NCI-H69 (cell line): ENCODE measurements around the gene FGFR2.
"Not testable (repeated sequence)": the region's sequence is repeated elsewhere in the genome, so short reads cannot be mapped to it uniquely, and the experiment has no call there.

Source experiments
- DNase-seq: peaks from one replicate; lab custom pipeline; 2025; lab: John Stamatoyannopoulos, UW

FGFR2 gene

DNA sequence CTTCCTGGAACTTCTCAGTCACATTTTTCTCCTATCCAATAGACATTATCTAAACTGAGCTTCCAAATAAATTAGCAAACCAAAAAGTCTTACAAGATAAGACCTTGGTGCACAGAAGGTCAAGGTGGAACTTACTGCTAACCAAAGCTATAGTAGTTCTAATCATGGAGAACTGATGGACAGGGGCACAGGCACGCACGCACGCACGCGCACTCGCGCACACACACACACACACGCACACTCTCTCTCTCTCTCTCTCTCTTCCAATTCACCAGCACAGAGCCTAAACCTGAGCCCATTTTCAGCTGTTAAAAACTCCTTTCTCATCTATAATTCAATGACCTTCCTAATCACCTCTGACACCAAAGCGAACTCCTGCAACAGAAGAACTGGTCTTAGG is 7.5 kb downstream of the FGFR2 start:
- no peak for DNase-seq

DNA sequence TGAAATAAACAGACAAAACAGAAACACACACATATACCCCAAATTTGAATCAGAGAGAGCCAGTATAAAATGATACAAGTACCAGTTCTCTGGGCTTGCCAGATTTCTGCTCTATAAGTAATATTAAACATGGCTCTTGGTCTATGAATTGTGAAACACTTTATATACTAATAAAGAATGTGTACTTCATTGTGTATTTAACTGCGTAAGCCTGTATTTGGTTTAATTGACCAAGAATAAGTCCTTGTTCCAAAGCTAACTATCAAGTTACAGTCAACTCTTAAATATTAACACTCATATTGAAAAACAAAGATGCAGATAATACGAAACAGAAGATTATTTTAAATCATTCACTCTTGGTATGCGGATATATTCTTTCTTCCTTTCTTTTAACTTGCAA is 8.7 kb downstream of the FGFR2 start:
- DNase-seq, result no peak

DNA sequence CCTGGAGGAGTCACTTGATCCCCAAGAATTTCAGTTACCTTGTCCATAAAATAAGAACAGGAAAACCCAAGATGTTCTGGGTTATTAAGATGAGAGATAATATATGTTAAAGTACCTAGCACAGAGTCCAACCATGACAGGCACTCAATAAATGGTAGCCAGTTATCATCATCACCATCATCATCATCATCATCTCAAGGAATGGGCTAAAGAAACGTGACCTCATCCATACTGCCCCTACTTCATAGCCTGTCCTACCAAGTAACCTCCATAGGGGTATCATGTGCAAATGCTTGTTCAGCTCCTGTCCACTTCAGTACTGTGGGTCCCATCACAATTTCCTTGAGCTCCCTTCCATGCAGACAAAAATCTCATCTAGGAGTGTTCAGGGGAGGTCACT is 14.4 kb downstream of the FGFR2 start:
- no peak for DNase-seq

DNA sequence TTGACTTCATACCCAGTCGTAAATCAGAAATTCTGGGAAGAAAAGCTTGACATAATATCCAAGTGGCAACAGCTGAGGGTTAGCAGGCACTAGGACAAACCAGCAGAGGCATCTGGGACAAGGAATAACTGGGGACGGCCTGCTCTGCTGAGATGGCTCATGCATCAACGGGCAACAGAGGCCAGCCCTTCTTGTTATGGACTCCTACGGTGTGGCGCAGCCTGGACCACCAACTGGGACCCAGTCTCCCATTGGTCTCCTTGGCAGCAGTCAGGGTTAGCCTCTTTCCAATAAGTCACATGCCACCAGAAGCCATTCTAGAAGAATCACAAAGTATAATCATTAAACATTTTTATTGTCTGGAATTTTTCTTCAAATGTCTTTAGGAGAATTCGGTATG is 15.0 kb downstream of the FGFR2 start:
- no peak for DNase-seq

GRCh38 chr10:121580276-121581116 is 17.7 kb downstream of the FGFR2 start:
- DNase-seq, result peak; percentile 63

- DNase-seq, result no peak
These were observed 18.6 kb downstream of the FGFR2 start for GRCh38 chr10:121579656-121580055.

- DNase-seq, result no peak
These were observed 19.3 kb downstream of the FGFR2 start for GRCh38 chr10:121578965-121579364.

- no peak for DNase-seq
These were observed 19.9 kb downstream of the FGFR2 start for GRCh38 chr10:121578298-121578697.

DNA sequence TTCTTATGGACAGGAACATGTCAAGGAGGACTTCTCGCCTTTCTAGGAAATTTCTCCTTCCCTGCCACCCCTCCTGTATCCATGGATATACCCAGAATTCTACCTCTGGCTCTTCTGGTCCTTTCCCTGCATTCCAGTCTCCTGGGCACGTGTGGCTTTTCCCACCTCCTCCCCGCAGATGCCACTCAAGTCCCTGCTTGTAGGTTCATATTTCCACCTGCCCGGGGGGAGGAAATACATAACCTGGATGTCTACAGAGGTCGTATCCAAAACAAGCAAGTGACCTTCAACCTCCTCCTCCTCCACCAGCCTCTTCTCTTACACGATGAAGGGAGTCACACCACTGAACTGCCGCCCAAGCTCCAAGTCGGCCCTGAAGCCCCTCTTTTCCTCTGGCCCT is 20.7 kb downstream of the FGFR2 start:
- no peak for DNase-seq

GRCh38 chr10:121576139-121576538 is 22.1 kb downstream of the FGFR2 start:
- no peak for DNase-seq

- no peak for DNase-seq
These were observed 23.6 kb downstream of the FGFR2 start for GRCh38 chr10:121574519-121575166.

- no peak for DNase-seq
These were observed 24.7 kb downstream of the FGFR2 start for GRCh38 chr10:121573538-121573941.

- peak; percentile 19 for DNase-seq
These were observed 25.2 kb downstream of the FGFR2 start for GRCh38 chr10:121572859-121573537.

GRCh38 chr10:121570315-121570714 is 27.9 kb downstream of the FGFR2 start:
- DNase-seq, result no peak

DNA sequence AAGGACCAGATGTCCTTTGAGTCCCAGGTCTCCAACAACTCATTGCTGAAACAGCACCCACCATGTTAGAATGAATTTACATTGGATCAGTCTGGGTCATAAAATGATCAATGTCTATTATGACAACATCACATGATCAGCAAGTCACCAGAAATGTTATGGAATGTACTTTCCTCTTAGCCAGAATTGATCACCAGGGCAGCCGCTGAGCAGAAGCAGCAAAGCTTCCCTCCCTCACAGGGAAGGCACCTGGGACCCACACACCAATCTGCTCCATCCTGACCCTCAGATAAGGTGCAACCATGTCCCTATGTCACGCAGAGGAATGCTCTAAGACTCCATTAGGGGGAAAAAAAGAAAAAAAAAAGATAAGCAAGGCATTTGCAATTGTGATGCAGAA is 30.0 kb downstream of the FGFR2 start:
- DNase-seq, result no peak

DNA sequence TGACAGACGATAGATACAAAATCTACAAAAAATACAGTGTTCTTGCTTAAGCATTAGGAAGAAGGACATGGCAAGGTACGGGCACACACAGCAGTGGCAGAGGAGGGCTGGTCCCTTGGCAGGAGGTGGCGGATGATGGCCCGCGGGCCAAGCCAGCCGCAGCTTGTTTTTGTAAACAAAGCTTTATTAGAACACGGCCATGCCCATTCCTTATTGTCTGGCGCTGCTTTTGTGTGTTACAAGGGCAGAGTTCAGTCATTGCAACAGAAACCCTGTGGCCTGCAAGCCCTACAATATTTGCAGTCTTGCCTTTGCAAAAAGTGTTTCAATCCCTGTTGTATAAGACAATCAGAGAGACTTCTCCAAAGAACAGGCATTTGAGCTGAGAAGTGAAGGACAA is 30.7 kb downstream of the FGFR2 start:
- DNase-seq, result peak; percentile 12

GRCh38 chr10:121566755-121567154 is 31.5 kb downstream of the FGFR2 start:
- no peak for DNase-seq

GRCh38 chr10:121559326-121560026 is 38.8 kb downstream of the FGFR2 start:
- peak; percentile 81 for DNase-seq

- no peak for DNase-seq
These were observed 40.0 kb downstream of the FGFR2 start for GRCh38 chr10:121558238-121558637.

- DNase-seq, result no peak
These were observed 41.2 kb downstream of the FGFR2 start for GRCh38 chr10:121556918-121557573.

GRCh38 chr10:121556455-121556854 is 41.8 kb downstream of the FGFR2 start:
- no peak for DNase-seq

DNA sequence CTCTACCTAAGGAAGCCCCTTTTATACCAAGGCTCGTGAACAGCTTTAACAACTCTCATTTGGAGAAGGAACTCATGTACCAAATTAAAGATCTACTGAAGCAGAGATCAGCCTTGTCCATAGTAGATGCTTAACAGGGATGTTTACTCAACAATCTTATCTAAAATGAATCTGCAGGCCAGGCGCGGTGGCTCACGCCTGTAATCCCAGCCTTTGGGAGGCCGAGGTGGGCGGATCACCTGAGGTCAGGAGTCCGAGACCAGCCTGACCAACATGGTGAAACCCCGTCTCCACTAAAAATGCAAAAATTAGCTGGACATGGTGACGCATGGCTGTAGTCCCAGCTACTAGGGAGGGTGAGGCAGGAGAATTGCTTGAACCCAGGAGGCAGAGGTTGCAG is 43.3 kb downstream of the FGFR2 start:
- DNase-seq, result not testable (repeated sequence)
